HCT116 (cell line): ENCODE measurements around the gene FATE1. TPM values are rescaled to one million over a fixed set of nuclear protein-coding genes. Genes with fewer than 3 reads are reported as not detected.

Experiments
- ATAC-seq: fragments of 200-7000 bp; cut with Tn5 transposase; 2 replicates; pipeline ENCODE4 v1.9.1; 2020; ENCODE audit warnings: mild to moderate bottlenecking, moderate library complexity
- BruUV-seq: library from RNA; stranded (reverse); fragments of 400-500 nt; replicated peaks from 2 replicates; lab custom pipeline; 2021; lab: Mats Ljungman, UMichigan
- CTCF ChIA-PET: fragments of 300-600 bp; sonication (Branson Sonifier 250); formaldehyde crosslinking; loops from one replicate; lab custom pipeline; 2021; ENCODE audit warnings: antibody characterized with exemption; lab: Charles Lee
- POLR2A ChIA-PET: fragments of 300-600, 350-600 bp; sonication (Branson Sonifier 250); formaldehyde crosslinking; loops from one replicate; lab custom pipeline; 2021; ENCODE audit warnings: antibody characterized with exemption; lab: Charles Lee
- RAD21 ChIA-PET, 2 experiments: fragments of 300-600 bp; sonication (Branson Sonifier 250); formaldehyde crosslinking; loops; one replicate each; lab custom pipeline; 2023; ENCODE audit warnings: low total read pairs in 2 of 2; ENCODE audit not compliant: uncharacterized antibody in 2 of 2, unreplicated experiment in 2 of 2, low non-redundant PET in 1 of 2; lab: Charles Lee
- DNase-seq: peaks from one replicate; pipeline ENCODE4 v3.0.0-alpha.2; 2010; ENCODE audit warnings: low read depth, low spot score
- H2AFZ ChIP-seq: fragments of 200-600 bp; shearing (Covaris generic), sonication (generic); 2 replicates; pipeline ENCODE4 v1.6.1; 2017; ENCODE audit warnings: low read depth, mixed run types, mixed read lengths, antibody characterized with exemption, low read length; ENCODE audit not compliant: poor library complexity, severe bottlenecking
- H3K27ac ChIP-seq: 2 replicates; pipeline ENCODE4 v1.5.1; 2012; ENCODE audit warnings: low read depth, low read length
- H3K27me3 ChIP-seq: fragments of 200-600 bp; sonication (generic); 2 replicates; pipeline ENCODE4 v1.6.1; 2016; ENCODE audit warnings: mixed run types, low read length, mixed read lengths; ENCODE audit not compliant: insufficient read depth
- H3K36me3 ChIP-seq, 2 experiments: fragments of 200-500 bp in 1 of 2; fragments of 200-600 bp in 1 of 2; sonication (Bioruptor generic) in 1 of 2; sonication (generic) in 1 of 2; 2 replicates each; pipeline versions ENCODE4 v1.5.1 to v1.6.1; 2014 to 2016; ENCODE audit warnings: low read length in 2 of 2, inconsistent platforms in 1 of 2, mixed read lengths in 1 of 2, mixed run types in 1 of 2; ENCODE audit not compliant: insufficient read depth in 2 of 2, control insufficient read depth in 1 of 2
- H3K4me1 ChIP-seq, 2 experiments: fragments of 200-600 bp in 1 of 2; sonication (generic) in 1 of 2; 2 replicates each; pipeline versions ENCODE4 v1.5.1 to v1.6.1; 2012 to 2017; ENCODE audit warnings: low read length in 2 of 2, inconsistent platforms in 1 of 2, mild to moderate bottlenecking in 1 of 2, mixed read lengths in 1 of 2, mixed run types in 1 of 2, moderate library complexity in 1 of 2; ENCODE audit not compliant: insufficient read depth in 2 of 2, control insufficient read depth in 1 of 2
- H3K4me2 ChIP-seq: fragments of 200-600 bp; sonication (generic); 2 replicates; pipeline ENCODE4 v1.6.1; 2017; ENCODE audit warnings: mixed run types, low read length, mixed read lengths
- H3K4me3 ChIP-seq, 2 experiments: fragments of 200-600 bp in 1 of 2; sonication (generic) in 1 of 2; replicated peaks in 1 of 2; 2 replicates each; pipeline ENCODE4 v1.5.1; 2011 to 2016; ENCODE audit warnings: low read length in 2 of 2, control low read depth in 1 of 2, low read depth in 1 of 2, mild to moderate bottlenecking in 1 of 2, mixed read lengths in 1 of 2, mixed run types in 1 of 2
- H3K79me2 ChIP-seq: fragments of 200-600 bp; sonication (generic); 2 replicates; pipeline ENCODE4 v1.6.1; 2017; ENCODE audit warnings: mild to moderate bottlenecking, mixed run types, low read length, moderate library complexity, mixed read lengths; ENCODE audit not compliant: insufficient read depth
- H3K9ac ChIP-seq: fragments of 200-600 bp; sonication (generic); 2 replicates; pipeline ENCODE4 v1.6.1; 2016; ENCODE audit warnings: low read length, mixed read lengths
- H3K9me2 ChIP-seq: fragments of 200-600 bp; sonication (generic), shearing (Covaris generic); 2 replicates; pipeline ENCODE4 v1.6.1; 2017; ENCODE audit warnings: mixed run types, mild to moderate bottlenecking, moderate library complexity; ENCODE audit not compliant: insufficient read depth
- H3K9me3 ChIP-seq, 2 experiments: fragments of 200-500 bp in 1 of 2; fragments of 200-600 bp in 1 of 2; sonication (Bioruptor generic) in 1 of 2; sonication (generic) in 1 of 2; 2 replicates each; pipeline ENCODE4 v1.6.1; 2014 to 2017; ENCODE audit warnings: low read length in 2 of 2, mixed read lengths in 2 of 2, inconsistent platforms in 1 of 2, low read depth in 1 of 2, mild to moderate bottlenecking in 1 of 2, mixed run types in 1 of 2, moderate library complexity in 1 of 2; ENCODE audit not compliant: control insufficient read depth in 1 of 2, insufficient read depth in 1 of 2
- H4K20me1 ChIP-seq: fragments of 200-600 bp; sonication (generic), shearing (Covaris generic); 2 replicates; pipeline ENCODE4 v1.6.1; 2017; ENCODE audit warnings: mixed run types, mild to moderate bottlenecking, moderate library complexity; ENCODE audit not compliant: insufficient read depth
- ZFX ChIP-seq: fragments of 450-650 bp; IDR thresholded peaks from 2 replicates; pipeline ENCODE4 v1.6.1; 2017
- ZNF274 ChIP-seq: fragments of 200-500 bp; sonication (Bioruptor generic); IDR thresholded peaks from 2 replicates; pipeline ENCODE4 v1.6.1; 2014; ENCODE audit warnings: mild to moderate bottlenecking, low read depth, low read length, inconsistent platforms
- intact Hi-C: fragments of 100-400 bp; cut with micrococcal nuclease; formaldehyde crosslinking; loops from 2 replicates; pipeline ENCODE4 v1.10.0; 2022
- total RNA-seq: library from RNA; stranded (reverse); gene quantifications from one replicate; pipeline ENCODE4 v1.2.1, GENCODE V29; 2021; ENCODE audit not compliant: unreplicated experiment
- TF ChIP-seq, protein P1 (sequence below): IDR thresholded peaks from 2 replicates; pipeline ENCODE4 v1.6.1; 2012; ENCODE audit warnings: low read depth
- TF ChIP-seq, protein P2 (sequence below): IDR thresholded peaks from 2 replicates; pipeline ENCODE4 v1.6.1; 2011; ENCODE audit warnings: mild to moderate bottlenecking, low read length, moderate library complexity; ENCODE audit not compliant: insufficient replicate concordance; ENCODE audit errors: extremely low read depth

Gene FATE1
- total RNA-seq, 1 experiment from 2014 or later: not detected

DNA sequence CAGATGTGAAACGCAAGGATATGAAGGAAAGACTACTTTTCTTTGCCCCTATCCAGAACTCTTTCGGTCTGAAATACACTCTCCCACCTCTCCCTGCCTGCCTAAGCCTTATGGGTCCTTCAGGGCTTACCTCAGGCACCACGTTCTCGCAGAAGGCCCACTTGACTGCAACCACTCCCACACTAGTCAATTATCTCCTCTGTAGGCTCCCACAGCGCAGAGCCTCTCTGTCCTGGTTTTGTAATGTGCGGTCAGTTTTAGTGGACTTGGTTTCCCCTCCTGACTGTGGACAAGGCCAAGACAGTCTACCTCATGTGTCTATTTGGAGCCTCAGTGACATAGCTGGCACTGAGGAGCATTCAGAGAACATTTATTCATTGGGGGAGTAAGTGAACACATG lies 29.8 kb downstream of the FATE1 start:
- Histone ChIP-seq H3K27me3 (0 out of 2 replicates have a peak, but pooled peaks cover 2% of the 10 kb centered on the region), H3K9ac (no peak overlapping the region), H4K20me1 (no peaks in the 10 kb centered on the region), H3K9me3 (no peaks in the 10 kb centered on the region), H3K9me2 (no peaks in the 10 kb centered on the region), H3K4me3 (no peak overlapping the region), H3K79me2 (no peaks in the 10 kb centered on the region), H3K36me3 (no peaks in the 10 kb centered on the region), H3K27ac (no peak overlapping the region), H3K4me1 (no peaks in the 10 kb centered on the region), H2AFZ (no peak overlapping the region), H3K4me2 (no peak overlapping the region)
- ATAC-seq (no peak), DNase-seq (no peak)
- ChIA-PET POLR2A (no interaction called here), RAD21 (no interaction called here), CTCF (no interaction called here)
- TF ChIP-seq ZFX (no peak), ZNF274 (no peak)
- TF ChIP-seq, protein P1, sequence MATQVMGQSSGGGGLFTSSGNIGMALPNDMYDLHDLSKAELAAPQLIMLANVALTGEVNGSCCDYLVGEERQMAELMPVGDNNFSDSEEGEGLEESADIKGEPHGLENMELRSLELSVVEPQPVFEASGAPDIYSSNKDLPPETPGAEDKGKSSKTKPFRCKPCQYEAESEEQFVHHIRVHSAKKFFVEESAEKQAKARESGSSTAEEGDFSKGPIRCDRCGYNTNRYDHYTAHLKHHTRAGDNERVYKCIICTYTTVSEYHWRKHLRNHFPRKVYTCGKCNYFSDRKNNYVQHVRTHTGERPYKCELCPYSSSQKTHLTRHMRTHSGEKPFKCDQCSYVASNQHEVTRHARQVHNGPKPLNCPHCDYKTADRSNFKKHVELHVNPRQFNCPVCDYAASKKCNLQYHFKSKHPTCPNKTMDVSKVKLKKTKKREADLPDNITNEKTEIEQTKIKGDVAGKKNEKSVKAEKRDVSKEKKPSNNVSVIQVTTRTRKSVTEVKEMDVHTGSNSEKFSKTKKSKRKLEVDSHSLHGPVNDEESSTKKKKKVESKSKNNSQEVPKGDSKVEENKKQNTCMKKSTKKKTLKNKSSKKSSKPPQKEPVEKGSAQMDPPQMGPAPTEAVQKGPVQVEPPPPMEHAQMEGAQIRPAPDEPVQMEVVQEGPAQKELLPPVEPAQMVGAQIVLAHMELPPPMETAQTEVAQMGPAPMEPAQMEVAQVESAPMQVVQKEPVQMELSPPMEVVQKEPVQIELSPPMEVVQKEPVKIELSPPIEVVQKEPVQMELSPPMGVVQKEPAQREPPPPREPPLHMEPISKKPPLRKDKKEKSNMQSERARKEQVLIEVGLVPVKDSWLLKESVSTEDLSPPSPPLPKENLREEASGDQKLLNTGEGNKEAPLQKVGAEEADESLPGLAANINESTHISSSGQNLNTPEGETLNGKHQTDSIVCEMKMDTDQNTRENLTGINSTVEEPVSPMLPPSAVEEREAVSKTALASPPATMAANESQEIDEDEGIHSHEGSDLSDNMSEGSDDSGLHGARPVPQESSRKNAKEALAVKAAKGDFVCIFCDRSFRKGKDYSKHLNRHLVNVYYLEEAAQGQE: no peak
- TF ChIP-seq, protein P2, sequence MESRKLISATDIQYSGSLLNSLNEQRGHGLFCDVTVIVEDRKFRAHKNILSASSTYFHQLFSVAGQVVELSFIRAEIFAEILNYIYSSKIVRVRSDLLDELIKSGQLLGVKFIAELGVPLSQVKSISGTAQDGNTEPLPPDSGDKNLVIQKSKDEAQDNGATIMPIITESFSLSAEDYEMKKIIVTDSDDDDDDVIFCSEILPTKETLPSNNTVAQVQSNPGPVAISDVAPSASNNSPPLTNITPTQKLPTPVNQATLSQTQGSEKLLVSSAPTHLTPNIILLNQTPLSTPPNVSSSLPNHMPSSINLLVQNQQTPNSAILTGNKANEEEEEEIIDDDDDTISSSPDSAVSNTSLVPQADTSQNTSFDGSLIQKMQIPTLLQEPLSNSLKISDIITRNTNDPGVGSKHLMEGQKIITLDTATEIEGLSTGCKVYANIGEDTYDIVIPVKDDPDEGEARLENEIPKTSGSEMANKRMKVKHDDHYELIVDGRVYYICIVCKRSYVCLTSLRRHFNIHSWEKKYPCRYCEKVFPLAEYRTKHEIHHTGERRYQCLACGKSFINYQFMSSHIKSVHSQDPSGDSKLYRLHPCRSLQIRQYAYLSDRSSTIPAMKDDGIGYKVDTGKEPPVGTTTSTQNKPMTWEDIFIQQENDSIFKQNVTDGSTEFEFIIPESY: no peak
- no TSS peak for BruUV-seq
- intact Hi-C loops: no loop called here
